CD14-positive monocyte (primary cell): ENCODE measurements around the gene GRIA3. TPM values are rescaled to one million over a fixed set of nuclear protein-coding genes. Genes with fewer than 3 reads are reported as not detected.

ENCODE experiments used
- DNase-seq, 3 donors: peaks; one replicate each; pipeline ENCODE4 v3.0.0-alpha.2; 2011 to 2022
- H2AFZ ChIP-seq: 2 replicates; pipeline ENCODE4 v1.6.0; 2012; ENCODE audit warnings: mild to moderate bottlenecking, low read depth, low read length, inconsistent platforms; ENCODE audit not compliant: insufficient read depth, poor library complexity, severe bottlenecking
- H3K27ac ChIP-seq, 2 donors: 1 replicate in 1 of 2; 2 replicates in 1 of 2; pipeline ENCODE4 v1.5.1; 2012 to 2013; ENCODE audit warnings: low read length in 2 of 2, control low read depth in 1 of 2, inconsistent platforms in 1 of 2, low read depth in 1 of 2, mild to moderate bottlenecking in 1 of 2
- H3K27me3 ChIP-seq, 2 donors: one replicate each; pipeline versions ENCODE4 v1.6.0 to v1.6.1; 2011 to 2013; ENCODE audit warnings: low read length in 2 of 2; ENCODE audit not compliant: control insufficient read depth in 2 of 2, insufficient read depth in 2 of 2
- H3K36me3 ChIP-seq, 2 donors: replicated peaks in 1 of 2; 1 replicate in 1 of 2; 2 replicates in 1 of 2; pipeline versions ENCODE4 v1.5.1 to v1.6.1; 2012 to 2013; ENCODE audit warnings: low read length in 2 of 2, control low read depth in 1 of 2, inconsistent platforms in 1 of 2, mild to moderate bottlenecking in 1 of 2; ENCODE audit not compliant: insufficient read depth in 2 of 2, control insufficient read depth in 1 of 2
- H3K4me1 ChIP-seq, 2 donors: 1 replicate in 1 of 2; 2 replicates in 1 of 2; pipeline versions ENCODE4 v1.5.1 to v1.6.1; 2012 to 2013; ENCODE audit warnings: low read length in 2 of 2, control low read depth in 1 of 2, inconsistent platforms in 1 of 2, mild to moderate bottlenecking in 1 of 2, moderate library complexity in 1 of 2; ENCODE audit not compliant: insufficient read depth in 2 of 2, control insufficient read depth in 1 of 2
- H3K4me2 ChIP-seq: replicated peaks from 2 replicates; pipeline ENCODE3; 2012; ENCODE audit warnings: low read length, moderate library complexity, mild to moderate bottlenecking; ENCODE audit not compliant: poor library complexity, severe bottlenecking; ENCODE audit errors: extremely low read depth
- H3K4me3 ChIP-seq, 3 experiments: fragments of 200-600 bp in 1 of 3; sonication (generic) in 1 of 3; replicated peaks in 1 of 3; 1 replicate in 2 of 3; 2 replicates in 1 of 3; pipeline ENCODE4 v1.5.1; 2011 to 2013; ENCODE audit warnings: low read length in 3 of 3, mild to moderate bottlenecking in 3 of 3, control low read depth in 2 of 3, low read depth in 2 of 3, inconsistent platforms in 1 of 3, moderate library complexity in 1 of 3
- H3K79me2 ChIP-seq: 2 replicates; pipeline ENCODE4 v1.6.0; 2012; ENCODE audit warnings: mild to moderate bottlenecking, control low read depth, inconsistent platforms, low read length, moderate library complexity; ENCODE audit not compliant: insufficient read depth
- H3K9ac ChIP-seq: 2 replicates; pipeline ENCODE4 v1.6.0; 2017; ENCODE audit warnings: low read length, mild to moderate bottlenecking; ENCODE audit not compliant: insufficient read depth, poor library complexity, severe bottlenecking
- H3K9me3 ChIP-seq, 2 donors: replicated peaks in 1 of 2; 1 replicate in 1 of 2; 2 replicates in 1 of 2; pipeline versions ENCODE4 v1.5.1 to v1.6.1; 2012 to 2013; ENCODE audit warnings: low read length in 2 of 2, control low read depth in 1 of 2; ENCODE audit not compliant: control insufficient read depth in 1 of 2, insufficient read depth in 1 of 2
- H4K20me1 ChIP-seq: 2 replicates; pipeline ENCODE4 v1.6.0; 2012; ENCODE audit warnings: mild to moderate bottlenecking, low read length, control low read depth, moderate library complexity; ENCODE audit not compliant: insufficient read depth
- H3K27ac Mint-ChIP-seq, 7 donors: one replicate each; pipeline ENCODE4 v1.8.0; 2020; ENCODE audit warnings: mild to moderate bottlenecking in 7 of 7, mixed read lengths in 7 of 7, moderate library complexity in 6 of 7, inconsistent platforms in 2 of 7
- H3K27me3 Mint-ChIP-seq, 3 donors: one replicate each; pipeline ENCODE4 v1.8.0; 2021 to 2022; ENCODE audit warnings: low read depth in 3 of 3, mild to moderate bottlenecking in 3 of 3, mixed read lengths in 3 of 3, moderate library complexity in 3 of 3, inconsistent platforms in 1 of 3
- H3K36me3 Mint-ChIP-seq, 2 donors: one replicate each; pipeline ENCODE4 v1.8.0; 2020; ENCODE audit warnings: mixed read lengths in 2 of 2, inconsistent platforms in 1 of 2, mild to moderate bottlenecking in 1 of 2
- H3K4me1 Mint-ChIP-seq: one replicate; pipeline ENCODE4 v1.8.0; 2020; ENCODE audit warnings: mild to moderate bottlenecking, mixed read lengths
- H3K4me3 Mint-ChIP-seq, 2 donors: one replicate each; pipeline ENCODE4 v1.8.0; 2020; ENCODE audit warnings: mild to moderate bottlenecking in 2 of 2, mixed read lengths in 2 of 2, moderate library complexity in 1 of 2
- H3K9me3 Mint-ChIP-seq, 7 donors: one replicate each; pipeline ENCODE4 v1.8.0; 2020 to 2022; ENCODE audit warnings: mixed read lengths in 7 of 7, mild to moderate bottlenecking in 6 of 7, moderate library complexity in 6 of 7, inconsistent platforms in 2 of 7
- CTCF ChIP-seq: fragments of 200-600 bp; IDR thresholded peaks from one replicate; pipeline ENCODE4 v1.8.0; 2022; ENCODE audit warnings: antibody characterized with exemption, mild to moderate bottlenecking
- WGBS: methylation state at CpG from one replicate; pipeline ENCODE4 v1.1.5; 2013; ENCODE audit warnings: missing lambda C conversion rate; ENCODE audit not compliant: insufficient coverage; 5-methylcytosine and 5-hydroxymethylcytosine counted together
- intact Hi-C, 2 donors: fragments of 100-400 bp; cut with micrococcal nuclease; formaldehyde crosslinking; loops; one replicate each; pipeline versions ENCODE4 v1.15.0 to v1.15.1; 2023
- polyA plus RNA-seq, 3 donors: library from polyadenylated mRNA; depleted of rRNA in 1 of 3; unstranded in 2 of 3; stranded (reverse) in 1 of 3; fragments of 300-500 nt in 2 of 3; fragments of >200 nt in 1 of 3; fragmentation: Illumina TruSeq in 2 of 3; gene quantifications; 1 replicate in 2 of 3; 2 replicates in 1 of 3; pipeline ENCODE4 v1.2.3, GENCODE V29; 2012 to 2021

Gene GRIA3
- polyA plus RNA-seq, 3 donors: not detected

GRCh38 chrX:123303429-123303828 is 119.4 kb downstream of the GRIA3 start:
- no peak overlapping the region for H3K27ac ChIP-seq
- H3K4me1 Mint-ChIP-seq: no peaks in the 10 kb centered on the region
- H2AFZ ChIP-seq: no peak overlapping the region
- no CpG with 5 or more reads among the region's 2 CpGs for WGBS
- H3K9ac ChIP-seq: no peak overlapping the region
- H3K4me3 ChIP-seq: no peak overlapping the region
- DNase-seq: no peak
- intact Hi-C loops: no loop called here
- H3K27me3 Mint-ChIP-seq: peaks cover 0 to 4% (median 1%) of the 10 kb centered on the region in 3 donors
- H3K9me3 Mint-ChIP-seq: peaks cover 0 to 8% (median 2%) of the 10 kb centered on the region in 7 donors
- no peaks in the 10 kb centered on the region for H3K27me3 ChIP-seq
- H4K20me1 ChIP-seq: no peaks in the 10 kb centered on the region
- H3K36me3 Mint-ChIP-seq: no peaks in the 10 kb centered on the region
- no peak overlapping the region for H3K4me3 Mint-ChIP-seq
- H3K27ac Mint-ChIP-seq: no peak overlapping the region
- H3K36me3 ChIP-seq: no peaks in the 10 kb centered on the region
- H3K9me3 ChIP-seq: no peaks in the 10 kb centered on the region
- no peaks in the 10 kb centered on the region for H3K79me2 ChIP-seq
- H3K4me2 ChIP-seq: no peak overlapping the region
- H3K4me1 ChIP-seq: no peaks in the 10 kb centered on the region
- TF ChIP-seq CTCF: no peak

- H3K9ac ChIP-seq: no peak overlapping the region
- H3K27me3 ChIP-seq: no peaks in the 10 kb centered on the region
- no peaks in the 10 kb centered on the region for H4K20me1 ChIP-seq
- H3K4me1 Mint-ChIP-seq: no peaks in the 10 kb centered on the region
- no peak overlapping the region for H3K4me2 ChIP-seq
- H3K36me3 Mint-ChIP-seq: no peaks in the 10 kb centered on the region
- no peak for DNase-seq
- no peaks in the 10 kb centered on the region for H3K79me2 ChIP-seq
- peaks cover 0 to 6% (median 1%) of the 10 kb centered on the region in 7 donors for H3K9me3 Mint-ChIP-seq
- no peak overlapping the region for H3K4me3 Mint-ChIP-seq
- H3K27me3 Mint-ChIP-seq: no peaks in the 10 kb centered on the region
- no peak for TF ChIP-seq CTCF
- intact Hi-C loops: no loop called here
- H3K9me3 ChIP-seq: no peaks in the 10 kb centered on the region
- H3K4me1 ChIP-seq: no peaks in the 10 kb centered on the region
- 93% methylated on average over 4 of the region's 5 CpGs for WGBS
- H3K27ac ChIP-seq: no peak overlapping the region
- no peak overlapping the region for H3K4me3 ChIP-seq
- H3K27ac Mint-ChIP-seq: no peak overlapping the region
- no peak overlapping the region for H2AFZ ChIP-seq
- H3K36me3 ChIP-seq: no peaks in the 10 kb centered on the region
Measured at GRCh38 chrX:123308658-123309057, 124.6 kb downstream of the GRIA3 start.
